K562 (cell line): Measurements from ENCODE around the gene DYNC2LI1. TPM values are rescaled to one million over a fixed set of nuclear protein-coding genes. Genes with fewer than 3 reads are reported as not detected.
A peak's percentile ranks its signal among the peaks of the same experiment; 100 is the strongest.

Experiments
- ARID2 ChIP-seq: fragments of 450-650 bp; IDR thresholded peaks from 2 replicates; pipeline ENCODE4 v1.6.1; 2017; ENCODE audit warnings: antibody characterized with exemption, mild to moderate bottlenecking
- ATF1 ChIP-seq, 2 experiments: fragments of 450-650 bp in 1 of 2; IDR thresholded peaks; 2 replicates each; pipeline ENCODE4 v1.6.1; 2016; ENCODE audit warnings: missing compliant biosample characterization in 1 of 2, missing genetic modification characterization in 1 of 2
- CSDE1 ChIP-seq, 2 experiments: fragments of 450-650 bp; IDR thresholded peaks; 2 replicates each; pipeline ENCODE4 v1.6.1; 2016; ENCODE audit warnings: mild to moderate bottlenecking in 1 of 2
- HCFC1 ChIP-seq: IDR thresholded peaks from 2 replicates; pipeline ENCODE4 v1.6.1; 2012; ENCODE audit warnings: low read depth, low read length, improper control_type of control experiment
- HMG20A ChIP-seq: fragments of 450-650 bp; formaldehyde crosslinking; conservative IDR thresholded peaks from 2 replicates; pipeline ENCODE4 v1.4.0; 2020; ENCODE audit warnings: mild to moderate bottlenecking, mixed read lengths
- HMG20B ChIP-seq: fragments of 250-450 bp; sonication (Bioruptor Pico); IDR thresholded peaks from 2 replicates; pipeline ENCODE4 v1.5.0; 2021; ENCODE audit warnings: mild to moderate bottlenecking
- HMGN3 ChIP-seq: IDR thresholded peaks from 2 replicates; pipeline ENCODE4 v1.6.1; 2011; ENCODE audit warnings: borderline replicate concordance, low read depth, mild to moderate bottlenecking, mixed read lengths, low read length; ENCODE audit not compliant: insufficient read length; ENCODE audit errors: extremely low read depth
- MEF2A ChIP-seq: IDR thresholded peaks from 2 replicates; pipeline ENCODE4 v1.6.1; 2011; ENCODE audit warnings: low read depth, mild to moderate bottlenecking, low read length, moderate library complexity; ENCODE audit not compliant: control insufficient read depth
- PHB ChIP-seq: fragments of 250-450 bp; sonication (Bioruptor Pico); IDR thresholded peaks from 2 replicates; pipeline ENCODE4 v1.5.0; 2021
- RCOR1 ChIP-seq, 2 experiments: IDR thresholded peaks; 2 replicates each; pipeline ENCODE4 v1.6.1; 2012; ENCODE audit warnings: low read depth in 2 of 2, low read length in 2 of 2, borderline replicate concordance in 1 of 2, improper control_type of control experiment in 1 of 2
- STAT5B ChIP-seq: fragments of 250-450 bp; sonication (Bioruptor Pico); IDR thresholded peaks from 2 replicates; pipeline ENCODE4 v1.8.0; 2021; ENCODE audit warnings: mild to moderate bottlenecking, inconsistent platforms
- ZC3H11A ChIP-seq: IDR thresholded peaks from 2 replicates; pipeline ENCODE4 v1.6.1; 2012; ENCODE audit warnings: low read depth, low read length, improper control_type of control experiment
- ZNF77 ChIP-seq: fragments of 250-450 bp; sonication (Bioruptor Pico); IDR thresholded peaks from 2 replicates; pipeline ENCODE4 v1.5.0; 2020
- polyA plus RNA-seq, 8 experiments: library from polyadenylated mRNA; depleted of rRNA in 4 of 8; stranded (reverse) in 5 of 8; unstranded in 3 of 8; fragments of >200 nt; fragmentation: Nextera tagmentation in 2 of 8; fragmentation: Illumina TruSeq in 1 of 8; extraction: Ambion mirVana in 2 of 8; extraction: Trizol in 1 of 8; gene quantifications; 2 replicates each; pipeline versions ENCODE4 v1.2.1 to v1.2.3, GENCODE V29; 2011 to 2014; ENCODE audit warnings: inconsistent platforms in 1 of 8, missing spikeins in 1 of 8
- total RNA-seq, 7 experiments: library from RNA; depleted of rRNA in 6 of 7; stranded (reverse); fragments of >200 nt in 6 of 7; fragmentation: Illumina TruSeq in 2 of 7; extraction: Trizol in 2 of 7; gene quantifications; 2 replicates each; pipeline versions ENCODE4 v1.2.1 to v1.2.3, GENCODE V29; 2011 to 2021; ENCODE audit warnings: low replicate concordance in 1 of 7
- TF ChIP-seq, protein P1 (sequence below): fragments of 250-450 bp; sonication (Bioruptor Pico); IDR thresholded peaks from 2 replicates; pipeline ENCODE4 v1.5.0; 2021
- TF ChIP-seq, protein P2 (sequence below): fragments of 450-650 bp; IDR thresholded peaks from 2 replicates; pipeline ENCODE4 v1.6.1; 2016; ENCODE audit warnings: borderline replicate concordance
- TF ChIP-seq, protein P3 (sequence below): fragments of 450-650 bp; IDR thresholded peaks from 2 replicates; pipeline ENCODE4 v1.6.1; 2016; ENCODE audit warnings: low read depth

Gene DYNC2LI1
- total and polyA plus RNA-seq, 9 of the 15 experiments (the other 6 are each of a cell fraction or from before 2014, with no cell fraction given) = 12.5 to 42.2 (median 25.8) TPM

DNA sequence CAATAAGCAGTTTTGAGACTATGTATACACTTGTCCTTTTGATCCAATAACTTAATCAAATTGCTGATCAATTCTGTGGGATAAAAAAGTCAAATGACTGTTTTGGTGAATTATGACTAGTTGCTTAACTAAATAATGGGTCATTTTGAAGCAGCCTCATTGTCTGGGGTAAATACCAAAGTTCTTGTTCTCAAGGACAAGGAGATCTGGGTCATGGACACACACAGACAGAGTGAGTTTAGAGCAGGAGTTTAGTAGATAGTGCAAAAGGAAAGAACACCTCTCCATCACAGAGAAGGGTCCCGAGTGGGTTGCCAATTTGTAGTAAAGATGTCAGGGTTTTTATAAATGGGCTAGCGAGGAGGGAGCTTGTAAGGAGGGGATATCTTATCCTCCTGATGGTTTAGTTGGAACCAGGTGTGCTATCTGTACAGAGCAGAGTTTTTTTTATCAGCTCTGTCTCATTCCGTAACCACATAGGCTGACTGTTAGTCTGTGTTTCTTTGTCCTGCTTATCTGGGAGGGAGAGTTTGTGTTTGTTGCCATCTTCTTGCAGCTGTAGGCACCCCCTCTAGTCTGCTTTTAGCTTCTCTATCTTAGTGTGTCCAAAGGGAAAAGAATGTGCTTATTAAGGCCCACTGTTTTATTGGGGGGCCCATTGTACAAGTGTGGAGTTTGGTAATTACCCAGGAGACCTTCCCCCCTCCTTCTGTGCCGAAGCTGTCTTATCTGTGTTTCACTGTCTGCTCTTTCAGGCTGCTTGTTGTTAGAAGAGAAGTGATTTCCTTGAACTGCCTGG, 48.9 kb upstream of the DYNC2LI1 start (continued):
- peak; percentile 45 for TF ChIP-seq HMGN3
- TF ChIP-seq STAT5B = no peak
- no peak for TF ChIP-seq HCFC1
- TF ChIP-seq ZNF77 (CRISPR knock-in tag) = no peak
- TF ChIP-seq ARID2 = no peak
- TF ChIP-seq, protein P1, sequence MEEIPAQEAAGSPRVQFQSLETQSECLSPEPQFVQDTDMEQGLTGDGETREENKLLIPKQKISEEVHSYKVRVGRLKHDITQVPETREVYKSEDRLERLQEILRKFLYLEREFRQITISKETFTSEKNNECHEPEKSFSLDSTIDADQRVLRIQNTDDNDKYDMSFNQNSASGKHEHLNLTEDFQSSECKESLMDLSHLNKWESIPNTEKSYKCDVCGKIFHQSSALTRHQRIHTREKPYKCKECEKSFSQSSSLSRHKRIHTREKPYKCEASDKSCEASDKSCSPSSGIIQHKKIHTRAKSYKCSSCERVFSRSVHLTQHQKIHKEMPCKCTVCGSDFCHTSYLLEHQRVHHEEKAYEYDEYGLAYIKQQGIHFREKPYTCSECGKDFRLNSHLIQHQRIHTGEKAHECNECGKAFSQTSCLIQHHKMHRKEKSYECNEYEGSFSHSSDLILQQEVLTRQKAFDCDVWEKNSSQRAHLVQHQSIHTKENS (CRISPR knock-in tag) = no peak
- peak; percentile 73 to 95 for TF ChIP-seq RCOR1 (IDR thresholded peaks at IDR 0.05; ENCODE audit: borderline replicate concordance in 1 of 2, low read depth in 2 of 2, low read length in 2 of 2)
- TF ChIP-seq PHB = no peak
- TF ChIP-seq, protein P2, sequence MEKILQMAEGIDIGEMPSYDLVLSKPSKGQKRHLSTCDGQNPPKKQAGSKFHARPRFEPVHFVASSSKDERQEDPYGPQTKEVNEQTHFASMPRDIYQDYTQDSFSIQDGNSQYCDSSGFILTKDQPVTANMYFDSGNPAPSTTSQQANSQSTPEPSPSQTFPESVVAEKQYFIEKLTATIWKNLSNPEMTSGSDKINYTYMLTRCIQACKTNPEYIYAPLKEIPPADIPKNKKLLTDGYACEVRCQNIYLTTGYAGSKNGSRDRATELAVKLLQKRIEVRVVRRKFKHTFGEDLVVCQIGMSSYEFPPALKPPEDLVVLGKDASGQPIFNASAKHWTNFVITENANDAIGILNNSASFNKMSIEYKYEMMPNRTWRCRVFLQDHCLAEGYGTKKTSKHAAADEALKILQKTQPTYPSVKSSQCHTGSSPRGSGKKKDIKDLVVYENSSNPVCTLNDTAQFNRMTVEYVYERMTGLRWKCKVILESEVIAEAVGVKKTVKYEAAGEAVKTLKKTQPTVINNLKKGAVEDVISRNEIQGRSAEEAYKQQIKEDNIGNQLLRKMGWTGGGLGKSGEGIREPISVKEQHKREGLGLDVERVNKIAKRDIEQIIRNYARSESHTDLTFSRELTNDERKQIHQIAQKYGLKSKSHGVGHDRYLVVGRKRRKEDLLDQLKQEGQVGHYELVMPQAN = no peak
- TF ChIP-seq HMG20B (CRISPR knock-in tag) = no peak
- TF ChIP-seq ZC3H11A = no peak
- TF ChIP-seq CSDE1 (IDR thresholded peaks at IDR 0.05) = no peak
- TF ChIP-seq ATF1 (CRISPR knock-in tag; IDR thresholded peaks at IDR 0.05) = no peak
- TF ChIP-seq ATF1 (tag; IDR thresholded peaks at IDR 0.05) = peak; percentile 67
- TF ChIP-seq, protein P3, sequence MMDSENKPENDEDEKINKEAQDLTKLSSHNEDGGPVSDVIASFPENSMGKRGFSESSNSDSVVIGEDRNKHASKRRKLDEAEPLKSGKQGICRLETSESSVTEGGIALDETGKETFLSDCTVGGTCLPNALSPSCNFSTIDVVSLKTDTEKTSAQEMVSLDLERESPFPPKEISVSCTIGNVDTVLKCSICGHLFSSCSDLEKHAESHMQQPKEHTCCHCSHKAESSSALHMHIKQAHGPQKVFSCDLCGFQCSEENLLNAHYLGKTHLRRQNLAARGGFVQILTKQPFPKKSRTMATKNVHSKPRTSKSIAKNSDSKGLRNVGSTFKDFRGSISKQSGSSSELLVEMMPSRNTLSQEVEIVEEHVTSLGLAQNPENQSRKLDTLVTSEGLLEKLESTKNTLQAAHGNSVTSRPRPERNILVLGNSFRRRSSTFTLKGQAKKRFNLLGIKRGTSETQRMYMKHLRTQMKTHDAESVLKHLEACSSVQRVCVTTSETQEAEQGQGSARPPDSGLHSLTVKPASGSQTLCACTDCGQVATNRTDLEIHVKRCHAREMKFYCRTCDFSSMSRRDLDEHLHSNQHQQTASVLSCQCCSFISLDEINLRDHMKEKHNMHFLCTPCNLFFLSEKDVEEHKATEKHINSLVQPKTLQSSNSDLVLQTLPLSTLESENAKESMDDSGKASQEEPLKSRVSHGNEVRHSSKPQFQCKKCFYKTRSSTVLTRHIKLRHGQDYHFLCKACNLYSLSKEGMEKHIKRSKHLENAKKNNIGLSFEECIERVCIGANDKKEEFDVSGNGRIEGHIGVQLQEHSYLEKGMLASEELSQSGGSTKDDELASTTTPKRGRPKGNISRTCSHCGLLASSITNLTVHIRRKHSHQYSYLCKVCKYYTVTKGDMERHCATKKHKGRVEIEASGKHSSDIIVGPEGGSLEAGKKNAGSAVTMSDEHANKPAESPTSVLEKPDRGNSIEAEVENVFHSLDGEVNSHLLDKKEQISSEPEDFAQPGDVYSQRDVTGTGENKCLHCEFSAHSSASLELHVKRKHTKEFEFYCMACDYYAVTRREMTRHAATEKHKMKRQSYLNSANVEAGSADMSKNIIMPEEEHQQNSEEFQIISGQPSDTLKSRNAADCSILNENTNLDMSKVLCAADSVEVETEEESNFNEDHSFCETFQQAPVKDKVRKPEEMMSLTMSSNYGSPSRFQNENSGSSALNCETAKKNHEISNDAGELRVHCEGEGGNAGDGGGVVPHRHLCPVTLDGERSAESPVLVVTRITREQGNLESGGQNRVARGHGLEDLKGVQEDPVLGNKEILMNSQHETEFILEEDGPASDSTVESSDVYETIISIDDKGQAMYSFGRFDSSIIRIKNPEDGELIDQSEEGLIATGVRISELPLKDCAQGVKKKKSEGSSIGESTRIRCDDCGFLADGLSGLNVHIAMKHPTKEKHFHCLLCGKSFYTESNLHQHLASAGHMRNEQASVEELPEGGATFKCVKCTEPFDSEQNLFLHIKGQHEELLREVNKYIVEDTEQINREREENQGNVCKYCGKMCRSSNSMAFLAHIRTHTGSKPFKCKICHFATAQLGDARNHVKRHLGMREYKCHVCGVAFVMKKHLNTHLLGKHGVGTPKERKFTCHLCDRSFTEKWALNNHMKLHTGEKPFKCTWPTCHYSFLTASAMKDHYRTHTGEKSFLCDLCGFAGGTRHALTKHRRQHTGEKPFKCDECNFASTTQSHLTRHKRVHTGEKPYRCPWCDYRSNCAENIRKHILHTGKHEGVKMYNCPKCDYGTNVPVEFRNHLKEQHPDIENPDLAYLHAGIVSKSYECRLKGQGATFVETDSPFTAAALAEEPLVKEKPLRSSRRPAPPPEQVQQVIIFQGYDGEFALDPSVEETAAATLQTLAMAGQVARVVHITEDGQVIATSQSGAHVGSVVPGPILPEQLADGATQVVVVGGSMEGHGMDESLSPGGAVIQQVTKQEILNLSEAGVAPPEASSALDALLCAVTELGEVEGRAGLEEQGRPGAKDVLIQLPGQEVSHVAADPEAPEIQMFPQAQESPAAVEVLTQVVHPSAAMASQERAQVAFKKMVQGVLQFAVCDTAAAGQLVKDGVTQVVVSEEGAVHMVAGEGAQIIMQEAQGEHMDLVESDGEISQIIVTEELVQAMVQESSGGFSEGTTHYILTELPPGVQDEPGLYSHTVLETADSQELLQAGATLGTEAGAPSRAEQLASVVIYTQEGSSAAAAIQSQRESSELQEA = no peak
- TF ChIP-seq MEF2A = peak; percentile 49; the same call in 1 of the 2 replicates
- peak; percentile 63; the same call in 1 of the 2 replicates for TF ChIP-seq HMG20A
